Neuronal stem cell (in vitro differentiated cells): ENCODE measurements around the gene SLC25A42.

Source experiments
- DNase-seq: peaks from one replicate; pipeline ENCODE4 v3.0.0-alpha.2; 2013; ENCODE audit warnings: low spot score
- H2AFZ ChIP-seq: one replicate; pipeline ENCODE4 v1.6.1; 2013; ENCODE audit warnings: mild to moderate bottlenecking, low read length, inconsistent platforms
- H2AK5ac ChIP-seq: 2 replicates; pipeline ENCODE4 v1.6.1; 2013; ENCODE audit warnings: low read depth, mild to moderate bottlenecking, inconsistent platforms, low read length, moderate library complexity, mixed read lengths
- H2BK120ac ChIP-seq: 2 replicates; pipeline ENCODE4 v1.6.1; 2013; ENCODE audit warnings: low read depth, mild to moderate bottlenecking, inconsistent platforms, low read length, moderate library complexity, mixed read lengths
- H2BK12ac ChIP-seq: one replicate; pipeline ENCODE4 v1.6.1; 2013; ENCODE audit warnings: low read length, inconsistent platforms
- H2BK15ac ChIP-seq: 2 replicates; pipeline ENCODE4 v1.6.1; 2013; ENCODE audit warnings: mild to moderate bottlenecking, low read length, inconsistent platforms, mixed read lengths
- H2BK5ac ChIP-seq: one replicate; pipeline ENCODE4 v1.6.1; 2013; ENCODE audit warnings: inconsistent platforms, mild to moderate bottlenecking, low read length, moderate library complexity
- H3K14ac ChIP-seq: one replicate; pipeline ENCODE4 v1.6.1; 2013; ENCODE audit warnings: low read length, inconsistent platforms
- H3K18ac ChIP-seq: 2 replicates; pipeline ENCODE4 v1.6.1; 2013; ENCODE audit warnings: low read length, inconsistent platforms
- H3K23ac ChIP-seq: 2 replicates; pipeline ENCODE4 v1.6.1; 2013; ENCODE audit warnings: low read depth, mild to moderate bottlenecking, mixed read lengths, low read length, inconsistent platforms; ENCODE audit not compliant: poor library complexity
- H3K27ac ChIP-seq: replicated peaks from 3 replicates; pipeline ENCODE4 v1.5.1; 2013; ENCODE audit warnings: low read length, inconsistent platforms
- H3K27me3 ChIP-seq, 3 experiments: 2 replicates each; pipeline ENCODE4 v1.6.1; 2013; ENCODE audit warnings: low read length in 3 of 3, mild to moderate bottlenecking in 2 of 3, inconsistent platforms in 1 of 3, low read depth in 1 of 3, mixed read lengths in 1 of 3, moderate library complexity in 1 of 3; ENCODE audit not compliant: control insufficient read depth in 3 of 3, insufficient read depth in 3 of 3
- H3K36me3 ChIP-seq, 2 donors: replicated peaks in 1 of 2; 2 replicates each; pipeline ENCODE4 v1.6.1; 2013; ENCODE audit warnings: low read length in 2 of 2; ENCODE audit not compliant: control insufficient read depth in 2 of 2, insufficient read depth in 2 of 2
- H3K4ac ChIP-seq: 2 replicates; pipeline ENCODE4 v1.6.1; 2013; ENCODE audit warnings: inconsistent platforms, mild to moderate bottlenecking, low read length, moderate library complexity
- H3K4me1 ChIP-seq, 2 donors: 1 replicate in 1 of 2; 2 replicates in 1 of 2; pipeline ENCODE4 v1.6.1; 2013; ENCODE audit warnings: low read length in 2 of 2, low read depth in 1 of 2; ENCODE audit not compliant: control insufficient read depth in 2 of 2, insufficient read depth in 1 of 2
- H3K4me2 ChIP-seq: one replicate; pipeline ENCODE4 v1.6.1; 2013; ENCODE audit warnings: mild to moderate bottlenecking, low read length, inconsistent platforms; ENCODE audit not compliant: insufficient read depth, poor library complexity, severe bottlenecking
- H3K4me3 ChIP-seq, 2 donors: 2 replicates each; pipeline ENCODE4 v1.5.1; 2013; ENCODE audit warnings: low read length in 2 of 2, mild to moderate bottlenecking in 2 of 2, inconsistent platforms in 1 of 2, moderate library complexity in 1 of 2
- H3K79me1 ChIP-seq: one replicate; pipeline ENCODE4 v1.6.1; 2013; ENCODE audit warnings: low read depth, mild to moderate bottlenecking, inconsistent platforms, low read length, moderate library complexity
- H3K9ac ChIP-seq: one replicate; pipeline ENCODE4 v1.6.1; 2013; ENCODE audit warnings: mild to moderate bottlenecking, low read depth, low read length, inconsistent platforms; ENCODE audit not compliant: poor library complexity
- H3K9me3 ChIP-seq, 2 donors: replicated peaks in 1 of 2; 2 replicates each; pipeline versions ENCODE3 to v1.6.1; 2013; ENCODE audit warnings: low read length in 2 of 2, mild to moderate bottlenecking in 2 of 2, inconsistent platforms in 1 of 2, low read depth in 1 of 2, mixed read lengths in 1 of 2, moderate library complexity in 1 of 2; ENCODE audit not compliant: control insufficient read depth in 2 of 2, insufficient read depth in 1 of 2
- H4K8ac ChIP-seq: one replicate; pipeline ENCODE4 v1.6.1; 2013; ENCODE audit warnings: low read depth, mild to moderate bottlenecking, inconsistent platforms, low read length, moderate library complexity
- H4K91ac ChIP-seq: one replicate; pipeline ENCODE4 v1.6.1; 2013; ENCODE audit warnings: low read length, low read depth, mild to moderate bottlenecking, inconsistent platforms; ENCODE audit not compliant: poor library complexity
- WGBS, 2 donors: extraction: QIAGEN DNeasy Blood & Tissue Kit; methylation state at CpG; one replicate each; pipeline ENCODE4 v1.1.7; 2013; ENCODE audit warnings: missing lambda C conversion rate in 2 of 2, mixed read lengths in 1 of 2; ENCODE audit not compliant: insufficient read length in 2 of 2, insufficient replicate concordance in 1 of 2; ENCODE audit errors: extremely low coverage in 2 of 2; 5-methylcytosine and 5-hydroxymethylcytosine counted together

SLC25A42 gene

GRCh38 chr19:19120308-19121231 is 56.8 kb downstream of the SLC25A42 start:
- Histone ChIP-seq H3K4me3 (peak overlapping the region in 1 of 2 donors; percentile 75), H3K36me3 (peaks cover 10 to 30% of the 10 kb centered on the region in 2 donors), H3K18ac (peak overlapping the region; percentile 79), H3K27ac (peak overlapping the region; percentile 70), H2BK12ac (peak overlapping the region; percentile 69), H3K9ac (peak overlapping the region; percentile 70), H3K4me1 (peaks cover 0 to 12% of the 10 kb centered on the region in 2 donors), H2BK15ac (peak overlapping the region; percentile 96), H4K91ac (peak overlapping the region; percentile 87), H3K9me3 (peaks cover 4 to 13% of the 10 kb centered on the region in 2 donors), H2AFZ (no peak overlapping the region), H2BK5ac (peak overlapping the region; percentile 9), H3K4me2 (peak overlapping the region; percentile 66), H3K14ac (peak overlapping the region; percentile 14), H3K4ac (no peak overlapping the region), H3K23ac (peak overlapping the region; percentile 51), H2BK120ac (no peak overlapping the region), H2AK5ac (peak overlapping the region; percentile 96), H3K27me3 (no peaks in the 10 kb centered on the region), H4K8ac (peak overlapping the region; percentile 92), H3K79me1 (peaks cover 2% of the 10 kb centered on the region)
- WGBS, 2 donors = no CpG with 5 or more reads among the region's 39 CpGs
- peak; percentile 95 for DNase-seq

GRCh38 chr19:19121371-19121770 is 57.6 kb downstream of the SLC25A42 start:
- Histone ChIP-seq H3K23ac (peak overlapping the region; percentile 29), H3K9ac (no peak overlapping the region), H2AFZ (no peak overlapping the region), H4K8ac (no peak overlapping the region), H4K91ac (no peak overlapping the region), H3K27ac (no peak overlapping the region), H2BK5ac (no peak overlapping the region), H3K36me3 (peaks cover 10 to 33% of the 10 kb centered on the region in 2 donors), H2BK15ac (no peak overlapping the region), H3K27me3 (no peaks in the 10 kb centered on the region), H2AK5ac (peak overlapping the region; percentile 95), H2BK12ac (no peak overlapping the region), H3K18ac (no peak overlapping the region), H2BK120ac (no peak overlapping the region), H3K4ac (no peak overlapping the region), H3K4me3 (peak overlapping the region in 1 of 2 donors; percentile 35), H3K4me2 (no peak overlapping the region), H3K9me3 (peaks cover 4 to 13% of the 10 kb centered on the region in 2 donors), H3K79me1 (peaks cover 2% of the 10 kb centered on the region), H3K4me1 (peaks cover 0 to 12% of the 10 kb centered on the region in 2 donors), H3K14ac (no peak overlapping the region)
- no CpG with 5 or more reads among the region's 10 CpGs for WGBS, 2 donors
- no peak for DNase-seq

- no peak overlapping the region for H3K27ac ChIP-seq
- WGBS, 2 donors = no CpG with 5 or more reads among the region's 1 CpG
- H3K9me3 ChIP-seq = peaks cover 2 to 13% of the 10 kb centered on the region in 2 donors
- H3K18ac ChIP-seq = no peak overlapping the region
- H3K14ac ChIP-seq = no peak overlapping the region
- peaks cover 0 to 12% of the 10 kb centered on the region in 2 donors for H3K4me1 ChIP-seq
- no peak for DNase-seq
- H3K23ac ChIP-seq = no peak overlapping the region
- H4K8ac ChIP-seq = no peak overlapping the region
- H4K91ac ChIP-seq = no peak overlapping the region
- no peak overlapping the region for H2AFZ ChIP-seq
- no peak overlapping the region for H3K4me3 ChIP-seq
- no peak overlapping the region for H2BK15ac ChIP-seq
- no peak overlapping the region for H2BK120ac ChIP-seq
- peaks cover 10 to 30% of the 10 kb centered on the region in 2 donors for H3K36me3 ChIP-seq
- H2BK12ac ChIP-seq = no peak overlapping the region
- peaks cover 2% of the 10 kb centered on the region for H3K79me1 ChIP-seq
- H3K27me3 ChIP-seq = no peaks in the 10 kb centered on the region
- H2BK5ac ChIP-seq = no peak overlapping the region
- H3K4ac ChIP-seq = no peak overlapping the region
- no peak overlapping the region for H3K4me2 ChIP-seq
- H3K9ac ChIP-seq = no peak overlapping the region
- H2AK5ac ChIP-seq = no peak overlapping the region
Observed at GRCh38 chr19:19122902-19123301, 59.1 kb downstream of the SLC25A42 start.

- Histone ChIP-seq H3K9ac (no peak overlapping the region), H2BK12ac (no peak overlapping the region), H3K23ac (no peak overlapping the region), H3K36me3 (peaks cover 10 to 30% of the 10 kb centered on the region in 2 donors), H3K27me3 (no peaks in the 10 kb centered on the region), H3K4me1 (peaks cover 0 to 12% of the 10 kb centered on the region in 2 donors), H4K91ac (no peak overlapping the region), H3K9me3 (peaks cover 2 to 13% of the 10 kb centered on the region in 2 donors), H3K27ac (no peak overlapping the region), H3K18ac (no peak overlapping the region), H3K14ac (no peak overlapping the region), H2BK15ac (no peak overlapping the region), H2BK120ac (no peak overlapping the region), H2AK5ac (no peak overlapping the region), H3K4me3 (no peak overlapping the region), H4K8ac (no peak overlapping the region), H3K79me1 (peaks cover 2% of the 10 kb centered on the region), H3K4ac (no peak overlapping the region), H2BK5ac (no peak overlapping the region), H3K4me2 (no peak overlapping the region), H2AFZ (no peak overlapping the region)
- no peak for DNase-seq
Observed at GRCh38 chr19:19123386-19123785, 59.6 kb downstream of the SLC25A42 start.
